Endothelial cell of umbilical vein (primary cell): ENCODE data around the gene LAIR1. TPM values are rescaled to one million over a fixed set of nuclear protein-coding genes. Genes with fewer than 3 reads are reported as not detected.

Source experiments
- BruUV-seq: library from RNA; stranded (reverse); fragments of 400-500 nt; replicated peaks from 2 replicates; lab custom pipeline; 2021; lab: Mats Ljungman, UMichigan
- CTCF ChIA-PET: fragments of 300-600, 350-600 bp; sonication (Branson Sonifier 250); formaldehyde crosslinking; loops from one replicate; lab custom pipeline; 2021; ENCODE audit warnings: antibody characterized with exemption, inconsistent platforms; lab: Charles Lee
- POLR2A ChIA-PET: fragments of 300-600, 350-600 bp; sonication (Branson Sonifier 250); formaldehyde crosslinking; loops from one replicate; lab custom pipeline; 2021; ENCODE audit warnings: antibody characterized with exemption, inconsistent platforms; lab: Charles Lee
- DNase-seq: peaks from one replicate; pipeline ENCODE4 v3.0.0-alpha.2; 2011; ENCODE audit warnings: low read depth, low spot score
- FAIRE-seq: peaks from 2 replicates; lab custom pipeline; 2011; peaks lifted over from hg19 to GRCh38; lab: Jason Lieb, UNC
- H2AFZ ChIP-seq: 2 replicates; pipeline ENCODE4 v1.6.0; 2012; ENCODE audit warnings: low read depth, low read length, control low read depth, inconsistent platforms
- H3K27ac ChIP-seq: 2 replicates; pipeline ENCODE4 v1.5.1; 2011; ENCODE audit warnings: low read depth, mild to moderate bottlenecking, control low read depth, low read length, moderate library complexity; ENCODE audit not compliant: insufficient read depth
- H3K27me3 ChIP-seq, 2 experiments: 2 replicates each; pipeline versions ENCODE4 v1.6.0 to v1.6.1; 2011; ENCODE audit warnings: low read length in 2 of 2, mixed read lengths in 1 of 2; ENCODE audit not compliant: control insufficient read depth in 2 of 2, insufficient read depth in 2 of 2
- H3K36me3 ChIP-seq, 2 experiments: 2 replicates in 1 of 2; 3 replicates in 1 of 2; pipeline ENCODE4 v1.5.1; 2011; ENCODE audit warnings: low read length in 2 of 2, mild to moderate bottlenecking in 1 of 2, moderate library complexity in 1 of 2; ENCODE audit not compliant: control insufficient read depth in 2 of 2, insufficient read depth in 2 of 2; ENCODE audit errors: extremely low read depth in 1 of 2
- H3K4me1 ChIP-seq: 3 replicates; pipeline ENCODE4 v1.5.1; 2011; ENCODE audit warnings: mild to moderate bottlenecking, low read length; ENCODE audit not compliant: control insufficient read depth, insufficient read depth; ENCODE audit errors: extremely low read depth
- H3K4me2 ChIP-seq: 2 replicates; pipeline ENCODE4 v1.6.1; 2011; ENCODE audit warnings: low read length, control low read depth, mixed read lengths; ENCODE audit not compliant: insufficient read depth
- H3K4me3 ChIP-seq, 3 experiments: fragments of 200-600 bp in 1 of 3; sonication (generic), shearing (Covaris generic) in 1 of 3; replicated peaks in 1 of 3; 2 replicates each; pipeline ENCODE4 v1.5.1; 2011 to 2016; ENCODE audit warnings: control low read depth in 3 of 3, low read length in 3 of 3, mild to moderate bottlenecking in 2 of 3, inconsistent platforms in 1 of 3, low read depth in 1 of 3, moderate library complexity in 1 of 3; ENCODE audit not compliant: insufficient read depth in 1 of 3
- H3K79me2 ChIP-seq: 2 replicates; pipeline ENCODE4 v1.6.0; 2012; ENCODE audit warnings: low read length, inconsistent platforms; ENCODE audit not compliant: control insufficient read depth, insufficient read depth
- H3K9ac ChIP-seq: replicated peaks from 2 replicates; pipeline ENCODE3; 2011; ENCODE audit warnings: low read length, control low read depth; ENCODE audit not compliant: insufficient read depth; ENCODE audit errors: extremely low read depth
- H3K9me1 ChIP-seq: replicated peaks from 3 replicates; pipeline ENCODE4 v1.6.0; 2011; ENCODE audit warnings: mild to moderate bottlenecking, low read length; ENCODE audit not compliant: control insufficient read depth, insufficient read depth; ENCODE audit errors: extremely low read depth
- H3K9me3 ChIP-seq: replicated peaks from 2 replicates; pipeline ENCODE4 v1.5.1; 2012; ENCODE audit warnings: low read length, inconsistent platforms; ENCODE audit not compliant: control insufficient read depth, insufficient read depth
- H4K20me1 ChIP-seq: replicated peaks from 2 replicates; pipeline ENCODE3; 2011; ENCODE audit warnings: mild to moderate bottlenecking, low read length; ENCODE audit not compliant: control insufficient read depth, insufficient read depth; ENCODE audit errors: extremely low read depth
- CTCF ChIP-seq, 2 donors: IDR thresholded peaks; 1 replicate in 1 of 2; 2 replicates in 1 of 2; pipeline ENCODE4 v1.5.1; 2011; ENCODE audit warnings: low read length in 2 of 2, mild to moderate bottlenecking in 2 of 2, moderate library complexity in 2 of 2, control low read depth in 1 of 2, inconsistent platforms in 1 of 2, low read depth in 1 of 2; ENCODE audit not compliant: insufficient read depth in 1 of 2; ENCODE audit errors: extremely low read depth in 1 of 2
- EZH2 ChIP-seq: IDR thresholded peaks from 2 replicates; pipeline ENCODE4 v1.6.1; 2012; ENCODE audit warnings: borderline replicate concordance, low read depth, mild to moderate bottlenecking, moderate library complexity, low read length, inconsistent platforms; ENCODE audit not compliant: severe bottlenecking
- FOS ChIP-seq: IDR thresholded peaks from 2 replicates; pipeline ENCODE4 v1.6.1; 2011; ENCODE audit warnings: mild to moderate bottlenecking, low read length, moderate library complexity, borderline replicate concordance; ENCODE audit not compliant: insufficient read depth
- GATA2 ChIP-seq: IDR thresholded peaks from 2 replicates; pipeline ENCODE4 v1.7.0; 2011; ENCODE audit warnings: low read depth, mild to moderate bottlenecking, moderate library complexity, mixed read lengths, low read length; ENCODE audit not compliant: insufficient read length, insufficient read depth
- JUN ChIP-seq: IDR thresholded peaks from 2 replicates; pipeline ENCODE4 v1.6.1; 2011; ENCODE audit warnings: borderline replicate concordance, low read depth; ENCODE audit not compliant: insufficient read length, insufficient read depth
- MAX ChIP-seq: IDR thresholded peaks from 2 replicates; pipeline ENCODE4 v1.6.1; 2011; ENCODE audit not compliant: insufficient read depth, insufficient read length
- MYC ChIP-seq: IDR thresholded peaks from one replicate; pipeline ENCODE4 v1.6.1; 2011; ENCODE audit warnings: mild to moderate bottlenecking, low read depth, low read length
- POLR2A ChIP-seq: IDR thresholded peaks from 2 replicates; pipeline ENCODE4 v1.6.1; 2012; ENCODE audit warnings: low read depth, mild to moderate bottlenecking, control low read depth, low read length
- POLR2AphosphoS5 ChIP-seq: IDR thresholded peaks from 2 replicates; pipeline ENCODE4 v1.6.1; 2012; ENCODE audit warnings: low read depth, mild to moderate bottlenecking, control low read depth, low read length, moderate library complexity; ENCODE audit not compliant: insufficient read depth
- dilution Hi-C: fragments of 300-500 bp; cut with MboI; formaldehyde crosslinking; loops from one replicate; pipeline ENCODE4 v1.15.0; 2019; ENCODE audit warnings: low sequenced_read_pairs; ENCODE audit not compliant: extremely low pct_ligation_motif_present
- intact Hi-C: fragments of 100-400 bp; cut with micrococcal nuclease; formaldehyde crosslinking; loops from one replicate; pipeline ENCODE4 v1.10.0; 2022
- polyA plus RNA-seq, 4 experiments: library from polyadenylated mRNA; depleted of rRNA in 3 of 4; stranded (reverse) in 3 of 4; unstranded in 1 of 4; fragments of >200 nt; gene quantifications; 2 replicates each; pipeline versions ENCODE4 v1.2.1 to v1.2.3, GENCODE V29; 2011 to 2012; ENCODE audit warnings: missing spikeins in 1 of 4
- total RNA-seq: library from RNA; stranded (reverse); gene quantifications from 2 replicates; pipeline ENCODE4 v1.2.3, GENCODE V29; 2021

Gene LAIR1
- total and polyA plus RNA-seq, 2 donors (not counting 3 experiments of a cell fraction or from before 2014, with no cell fraction given): not detected

- CTCF ChIA-PET: no interaction called here
- Histone ChIP-seq H3K4me1 (no peaks in the 10 kb centered on the region), H3K9ac (no peak overlapping the region), H3K36me3 (no peaks in the 10 kb centered on the region), H3K4me3 (no peak overlapping the region), H3K27me3 (no peaks in the 10 kb centered on the region), H2AFZ (no peak overlapping the region), H4K20me1 (no peaks in the 10 kb centered on the region), H3K27ac (no peak overlapping the region), H3K4me2 (no peak overlapping the region), H3K9me3 (no peaks in the 10 kb centered on the region), H3K9me1 (no peaks in the 10 kb centered on the region), H3K79me2 (no peaks in the 10 kb centered on the region)
- POLR2A ChIA-PET: no interaction called here
- dilution Hi-C loops (no loop called here), intact Hi-C loops (no loop called here)
- no TSS peak for BruUV-seq
- DNase-seq (no peak), FAIRE-seq (no peak)
- TF ChIP-seq POLR2A (no peak), CTCF (IDR thresholded peaks at IDR 0.05; ENCODE audit: extremely low read depth in 1 of 2, insufficient read depth in 1 of 2, low read depth in 1 of 2, low read length in 2 of 2) (no peak), JUN (no peak), EZH2 (no peak), FOS (no peak), MAX (no peak), GATA2 (no peak), MYC (no peak), POLR2AphosphoS5 (no peak)
Measured at GRCh38 chr19:54369082-54369687, 4.5 kb upstream of the LAIR1 start.
